Activated gamma-delta T cell treated with Interleukin-2 at 50 U/mL for 16 hours (primary cell): ENCODE measurements around the gene OR5AS1.
"Not testable (repeated sequence)": the region's sequence is repeated elsewhere in the genome, so short reads cannot be mapped to it uniquely, and the experiment has no call there.

Source experiments
- DNase-seq: peaks from one replicate; pipeline ENCODE4 v3.0.0-alpha.2; 2020

Gene OR5AS1

GRCh38 chr11:56027354-56027753, at the start of gene OR5AS1:
Gene OR5AS1 (plus strand): TSS chr11:56027654. CDS start chr11:56030419, 2,765 bp downstream.
- DNase-seq, result no peak

DNA sequence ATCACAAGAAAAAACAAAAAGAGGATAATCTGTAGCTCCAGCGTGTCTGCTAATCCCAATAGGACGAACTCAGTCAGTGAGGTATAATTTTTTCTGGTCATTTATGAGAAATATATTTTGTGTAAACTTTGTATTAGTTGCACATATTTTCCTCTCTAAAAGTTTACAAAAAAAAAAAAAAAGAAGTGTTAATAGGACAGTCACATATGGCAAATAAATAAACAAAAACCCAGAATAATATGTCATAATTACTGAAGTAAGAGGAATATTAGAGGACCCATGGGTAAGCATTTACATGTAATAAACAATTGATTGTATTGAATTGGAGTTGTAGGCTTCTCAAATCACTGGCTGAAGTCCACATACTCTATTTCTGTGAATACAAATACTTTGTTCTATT, 32.9 kb upstream of the OR5AS1 start, which contains the start of gene OR5F1:
OR5F1 (minus strand) TSS at position 101 of the 400 bp plus-strand sequence; CDS start at position 101, 0 bp downstream.
- DNase-seq, result no peak

DNA sequence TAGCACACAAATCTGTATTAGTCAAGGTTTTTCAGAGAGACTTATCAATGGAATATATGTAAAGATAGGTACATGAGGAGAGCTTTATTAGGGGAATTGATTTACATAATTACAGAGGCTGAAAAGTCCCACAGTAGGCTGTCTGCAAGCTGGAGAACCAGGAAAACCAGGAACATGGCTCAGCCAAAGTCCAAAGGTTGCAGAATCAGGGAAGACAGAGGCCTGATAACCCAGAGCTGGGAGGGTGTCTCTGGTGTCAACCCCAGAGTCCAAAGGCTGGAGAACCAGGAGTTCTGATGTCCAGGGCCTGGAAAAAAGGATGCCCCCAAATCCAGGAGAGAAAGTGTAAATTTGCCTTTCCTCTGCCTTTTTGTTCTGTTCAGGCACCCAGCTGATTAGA, 16.7 kb upstream of the OR5AS1 start:
- no peak for DNase-seq

GRCh38 chr11:56013805-56014204, 13.6 kb upstream of the OR5AS1 start:
- DNase-seq, result no peak

GRCh38 chr11:56045538-56045937, 18.1 kb downstream of the OR5AS1 start:
- no peak for DNase-seq

DNA sequence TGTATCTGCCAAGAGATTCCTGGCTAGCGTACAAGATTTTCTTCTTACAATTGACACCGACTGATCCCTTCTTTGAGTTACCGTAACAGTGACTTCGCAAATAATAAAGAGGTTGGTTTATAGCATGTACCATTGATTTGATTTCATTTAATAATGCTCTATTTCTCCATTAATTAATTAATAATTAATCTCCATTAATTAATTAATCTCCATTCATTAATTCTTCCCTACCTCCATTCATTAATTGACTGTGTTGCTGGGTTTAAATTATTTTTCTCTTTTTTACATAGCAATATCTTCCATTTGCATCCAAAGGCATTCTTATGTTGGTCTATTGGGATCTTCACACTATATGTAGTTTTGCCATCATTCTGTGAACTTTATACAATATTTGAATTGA, 21.0 kb downstream of the OR5AS1 start:
- no peak for DNase-seq

GRCh38 chr11:56049487-56049886, 22.0 kb downstream of the OR5AS1 start:
- DNase-seq, result no peak

DNA sequence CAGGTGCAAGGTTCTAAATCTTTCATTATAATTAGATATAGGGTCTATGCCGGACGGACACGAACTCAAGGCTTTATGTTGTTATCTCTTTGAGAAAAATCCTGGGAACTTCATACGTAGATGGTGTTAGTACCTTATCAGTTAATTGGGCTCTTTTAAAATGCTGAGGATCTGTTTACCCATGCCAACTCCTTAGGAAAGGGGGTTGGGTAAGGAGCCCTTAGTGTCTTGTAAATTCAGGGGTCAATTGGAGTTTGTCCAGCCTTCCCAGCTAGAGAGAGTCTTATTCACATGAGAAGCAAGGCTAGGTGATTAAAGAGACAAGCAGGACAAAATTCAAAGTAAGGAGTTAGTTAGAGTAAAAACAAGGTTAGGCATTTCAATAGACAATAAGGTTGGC, 28.9 kb downstream of the OR5AS1 start:
- DNase-seq, result not testable (repeated sequence)

- not testable (repeated sequence) for DNase-seq
Measured at GRCh38 chr11:56057661-56058237, 30.3 kb downstream of the OR5AS1 start.

DNA sequence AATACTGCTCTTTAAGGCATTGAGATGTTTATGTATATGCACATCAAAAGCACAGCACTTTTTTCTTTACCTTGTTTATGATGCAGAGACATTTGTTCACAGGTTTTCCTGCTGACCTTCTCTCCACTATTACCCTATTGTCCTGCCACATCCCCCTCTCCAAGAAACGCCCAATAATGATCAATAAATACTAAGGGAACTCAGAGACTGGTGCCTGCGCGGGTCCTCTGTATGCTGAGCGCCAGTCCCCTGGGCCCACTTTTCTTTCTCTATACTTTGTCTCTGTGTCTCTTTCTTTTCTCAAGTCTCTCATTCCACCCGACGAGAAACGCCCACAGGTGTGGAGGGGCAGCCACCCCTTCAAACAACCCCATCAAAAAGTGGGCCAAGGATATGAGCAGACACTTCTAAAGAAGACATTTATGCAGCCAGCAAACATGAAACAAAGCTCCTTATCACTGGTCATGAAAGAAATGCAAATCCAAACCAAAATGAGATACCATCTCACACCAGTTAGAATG, 30.9 kb downstream of the OR5AS1 start:
- DNase-seq, result not testable (repeated sequence)

- no peak for DNase-seq
Measured at GRCh38 chr11:56066980-56067379, 39.5 kb downstream of the OR5AS1 start.
